ENCODE results near the gene DNAJB14.

DNAJB14 gene

GRCh38 chr4:99946356-99947189 is at the start of gene DNAJB14:
Gene DNAJB14, minus strand, starts transcription at chr4:99946618. Its CDS starts 47 bp downstream, at chr4:99946571.
- H3K9me3 ChIP-seq (ENCODE audit: low read length), result no peaks in the 10 kb centered on the region
- peaks cover 38% of the 10 kb centered on the region for H3K4me1 ChIP-seq (ENCODE audit: insufficient read depth, low read length)

GRCh38 chr4:99991741-99992140 is 45.3 kb upstream of the DNAJB14 start:
- H3K27me3 ChIP-seq (ENCODE audit: control insufficient read depth in 1 of 2, insufficient read depth in 2 of 2, low read length in 2 of 2), result no peaks in the 10 kb centered on the region
- H3K9me3 ChIP-seq (ENCODE audit: low read length), result no peaks in the 10 kb centered on the region
- no peak overlapping the region for H3K27ac ChIP-seq (ENCODE audit: low read depth, low read length)
- H3K36me3 ChIP-seq (ENCODE audit: insufficient read depth, low read length), result no peaks in the 10 kb centered on the region
- H3K4me1 ChIP-seq (ENCODE audit: insufficient read depth, low read length), result no peaks in the 10 kb centered on the region
- no peak overlapping the region for H3K4me3 ChIP-seq (ENCODE audit: low read depth in 1 of 2, low read length in 2 of 2)
- H3K9ac ChIP-seq (ENCODE audit: low read length), result no peak overlapping the region

More at GRCh38 chr4:99946356-99947189, at the start of gene DNAJB14:
- Histone ChIP-seq H3K9ac (ENCODE audit: low read length) (peak within 1 kb of the TSS; percentile 95), H3K27me3 (ENCODE audit: control insufficient read depth in 1 of 2, insufficient read depth in 2 of 2, low read length in 2 of 2) (no peaks in the 10 kb centered on the region), H3K36me3 (ENCODE audit: insufficient read depth, low read length) (no peaks in the 10 kb centered on the region), H3K4me3 (ENCODE audit: low read depth in 1 of 2, low read length in 2 of 2) (peak within 1 kb of the TSS; percentile 92 to 96), H3K27ac (ENCODE audit: low read depth, low read length) (peak within 1 kb of the TSS; percentile 84)

- Histone ChIP-seq H3K27me3 (ENCODE audit: control insufficient read depth in 1 of 2, insufficient read depth in 2 of 2, low read length in 2 of 2) (no peaks in the 10 kb centered on the region), H3K4me1 (ENCODE audit: insufficient read depth, low read length) (no peaks in the 10 kb centered on the region), H3K9me3 (ENCODE audit: low read length) (no peaks in the 10 kb centered on the region), H3K4me3 (ENCODE audit: low read depth in 1 of 2, low read length in 2 of 2) (no peak overlapping the region), H3K27ac (ENCODE audit: low read depth, low read length) (no peak overlapping the region), H3K36me3 (ENCODE audit: insufficient read depth, low read length) (no peaks in the 10 kb centered on the region), H3K9ac (ENCODE audit: low read length) (no peak overlapping the region)
Measured at GRCh38 chr4:99987681-99988080, 41.3 kb upstream of the DNAJB14 start.

- Histone ChIP-seq H3K9me3 (ENCODE audit: low read length) (no peaks in the 10 kb centered on the region), H3K27ac (ENCODE audit: low read depth, low read length) (no peak overlapping the region), H3K4me3 (ENCODE audit: low read depth in 1 of 2, low read length in 2 of 2) (no peak overlapping the region), H3K4me1 (ENCODE audit: insufficient read depth, low read length) (no peaks in the 10 kb centered on the region), H3K9ac (ENCODE audit: low read length) (no peak overlapping the region), H3K36me3 (ENCODE audit: insufficient read depth, low read length) (no peaks in the 10 kb centered on the region), H3K27me3 (ENCODE audit: control insufficient read depth in 1 of 2, insufficient read depth in 2 of 2, low read length in 2 of 2) (no peaks in the 10 kb centered on the region)
Measured at GRCh38 chr4:99986792-99987191, 40.4 kb upstream of the DNAJB14 start.

GRCh38 chr4:99983289-99983943 is 37.0 kb upstream of the DNAJB14 start:
- Histone ChIP-seq H3K36me3 (ENCODE audit: insufficient read depth, low read length) (no peaks in the 10 kb centered on the region), H3K27ac (ENCODE audit: low read depth, low read length) (no peak overlapping the region), H3K9me3 (ENCODE audit: low read length) (no peaks in the 10 kb centered on the region), H3K4me1 (ENCODE audit: insufficient read depth, low read length) (no peaks in the 10 kb centered on the region), H3K9ac (ENCODE audit: low read length) (no peak overlapping the region), H3K27me3 (ENCODE audit: control insufficient read depth in 1 of 2, insufficient read depth in 2 of 2, low read length in 2 of 2) (no peaks in the 10 kb centered on the region), H3K4me3 (ENCODE audit: low read depth in 1 of 2, low read length in 2 of 2) (no peak overlapping the region)

- Histone ChIP-seq H3K9ac (ENCODE audit: low read length) (no peak overlapping the region), H3K4me1 (ENCODE audit: insufficient read depth, low read length) (no peaks in the 10 kb centered on the region), H3K27me3 (ENCODE audit: control insufficient read depth in 1 of 2, insufficient read depth in 2 of 2, low read length in 2 of 2) (no peaks in the 10 kb centered on the region), H3K27ac (ENCODE audit: low read depth, low read length) (no peak overlapping the region), H3K4me3 (ENCODE audit: low read depth in 1 of 2, low read length in 2 of 2) (no peak overlapping the region), H3K9me3 (ENCODE audit: low read length) (no peaks in the 10 kb centered on the region), H3K36me3 (ENCODE audit: insufficient read depth, low read length) (no peaks in the 10 kb centered on the region)
Measured at GRCh38 chr4:99979872-99980271, 33.5 kb upstream of the DNAJB14 start.

- Histone ChIP-seq H3K4me3 (ENCODE audit: low read depth in 1 of 2, low read length in 2 of 2) (no peak overlapping the region), H3K9ac (ENCODE audit: low read length) (no peak overlapping the region), H3K9me3 (ENCODE audit: low read length) (no peaks in the 10 kb centered on the region)
Measured at GRCh38 chr4:99971453-99972111, 25.2 kb upstream of the DNAJB14 start.

GRCh38 chr4:99968330-99968729 is 21.9 kb upstream of the DNAJB14 start:
- no peaks in the 10 kb centered on the region for H3K27me3 ChIP-seq (ENCODE audit: control insufficient read depth in 1 of 2, insufficient read depth in 2 of 2, low read length in 2 of 2)
- no peaks in the 10 kb centered on the region for H3K9me3 ChIP-seq (ENCODE audit: low read length)
- H3K9ac ChIP-seq (ENCODE audit: low read length), result no peak overlapping the region
- H3K4me3 ChIP-seq (ENCODE audit: low read depth in 1 of 2, low read length in 2 of 2), result no peak overlapping the region
- H3K27ac ChIP-seq (ENCODE audit: low read depth, low read length), result no peak overlapping the region
- no peaks in the 10 kb centered on the region for H3K36me3 ChIP-seq (ENCODE audit: insufficient read depth, low read length)
- no peaks in the 10 kb centered on the region for H3K4me1 ChIP-seq (ENCODE audit: insufficient read depth, low read length)

More at GRCh38 chr4:99971453-99972111, 25.2 kb upstream of the DNAJB14 start:
- no peaks in the 10 kb centered on the region for H3K4me1 ChIP-seq (ENCODE audit: insufficient read depth, low read length)
- no peaks in the 10 kb centered on the region for H3K27me3 ChIP-seq (ENCODE audit: control insufficient read depth in 1 of 2, insufficient read depth in 2 of 2, low read length in 2 of 2)
- no peaks in the 10 kb centered on the region for H3K36me3 ChIP-seq (ENCODE audit: insufficient read depth, low read length)
- no peak overlapping the region for H3K27ac ChIP-seq (ENCODE audit: low read depth, low read length)

GRCh38 chr4:99966692-99967091 is 20.3 kb upstream of the DNAJB14 start:
- Histone ChIP-seq H3K36me3 (ENCODE audit: insufficient read depth, low read length) (no peaks in the 10 kb centered on the region), H3K4me1 (ENCODE audit: insufficient read depth, low read length) (no peaks in the 10 kb centered on the region), H3K9me3 (ENCODE audit: low read length) (no peaks in the 10 kb centered on the region), H3K4me3 (ENCODE audit: low read depth in 1 of 2, low read length in 2 of 2) (no peak overlapping the region), H3K27ac (ENCODE audit: low read depth, low read length) (no peak overlapping the region), H3K27me3 (ENCODE audit: control insufficient read depth in 1 of 2, insufficient read depth in 2 of 2, low read length in 2 of 2) (no peaks in the 10 kb centered on the region), H3K9ac (ENCODE audit: low read length) (no peak overlapping the region)

GRCh38 chr4:99965674-99966350 is 19.4 kb upstream of the DNAJB14 start:
- no peak overlapping the region for H3K27ac ChIP-seq (ENCODE audit: low read depth, low read length)
- H3K4me1 ChIP-seq (ENCODE audit: insufficient read depth, low read length), result no peaks in the 10 kb centered on the region
- H3K36me3 ChIP-seq (ENCODE audit: insufficient read depth, low read length), result no peaks in the 10 kb centered on the region
- no peak overlapping the region for H3K9ac ChIP-seq (ENCODE audit: low read length)
- no peak overlapping the region for H3K4me3 ChIP-seq (ENCODE audit: low read depth in 1 of 2, low read length in 2 of 2)
- no peaks in the 10 kb centered on the region for H3K9me3 ChIP-seq (ENCODE audit: low read length)
- no peaks in the 10 kb centered on the region for H3K27me3 ChIP-seq (ENCODE audit: control insufficient read depth in 1 of 2, insufficient read depth in 2 of 2, low read length in 2 of 2)

GRCh38 chr4:99965173-99965572 is 18.8 kb upstream of the DNAJB14 start:
- no peaks in the 10 kb centered on the region for H3K27me3 ChIP-seq (ENCODE audit: control insufficient read depth in 1 of 2, insufficient read depth in 2 of 2, low read length in 2 of 2)
- H3K27ac ChIP-seq (ENCODE audit: low read depth, low read length), result no peak overlapping the region
- H3K4me3 ChIP-seq (ENCODE audit: low read depth in 1 of 2, low read length in 2 of 2), result no peak overlapping the region
- H3K36me3 ChIP-seq (ENCODE audit: insufficient read depth, low read length), result no peaks in the 10 kb centered on the region
- no peaks in the 10 kb centered on the region for H3K9me3 ChIP-seq (ENCODE audit: low read length)
- H3K9ac ChIP-seq (ENCODE audit: low read length), result no peak overlapping the region
- no peaks in the 10 kb centered on the region for H3K4me1 ChIP-seq (ENCODE audit: insufficient read depth, low read length)

All from muscle layer of colon (tissue), 2 donors.